GM19025 (cell line): Measurements from ENCODE around the gene RYR1.

Experiments used
- ATAC-seq: cut with Tn5 transposase; IDR thresholded peaks from one replicate; pipeline ENCODE4 v1.9.1; 2021; ENCODE audit warnings: mild to moderate bottlenecking, low read depth, moderate library complexity; ENCODE audit not compliant: unreplicated experiment

The RYR1 gene

DNA sequence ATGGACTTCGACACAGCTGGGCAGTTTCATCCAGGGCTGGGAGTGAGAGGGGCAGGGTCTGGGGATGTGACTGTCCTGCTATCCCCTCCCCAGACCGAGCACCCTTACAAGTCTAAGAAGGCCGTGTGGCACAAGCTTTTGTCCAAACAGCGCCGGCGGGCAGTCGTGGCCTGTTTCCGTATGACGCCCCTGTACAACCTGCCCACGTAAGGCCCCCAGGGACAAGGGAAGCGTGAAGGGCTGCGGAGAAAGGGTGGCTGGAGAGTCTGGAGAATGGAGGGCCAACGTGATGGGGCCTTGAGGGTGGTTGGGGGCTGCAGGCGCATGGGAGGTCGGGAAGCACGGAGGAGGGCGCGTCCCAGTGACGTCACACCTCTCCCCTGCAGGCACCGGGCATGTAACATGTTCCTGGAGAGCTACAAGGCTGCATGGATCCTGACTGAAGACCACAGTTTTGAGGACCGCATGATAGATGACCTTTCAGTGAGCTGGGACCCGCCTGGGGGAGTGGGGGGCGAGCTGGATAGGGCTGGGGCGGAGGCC is 94.8 kb downstream of the RYR1 start:
- no peak for ATAC-seq

DNA sequence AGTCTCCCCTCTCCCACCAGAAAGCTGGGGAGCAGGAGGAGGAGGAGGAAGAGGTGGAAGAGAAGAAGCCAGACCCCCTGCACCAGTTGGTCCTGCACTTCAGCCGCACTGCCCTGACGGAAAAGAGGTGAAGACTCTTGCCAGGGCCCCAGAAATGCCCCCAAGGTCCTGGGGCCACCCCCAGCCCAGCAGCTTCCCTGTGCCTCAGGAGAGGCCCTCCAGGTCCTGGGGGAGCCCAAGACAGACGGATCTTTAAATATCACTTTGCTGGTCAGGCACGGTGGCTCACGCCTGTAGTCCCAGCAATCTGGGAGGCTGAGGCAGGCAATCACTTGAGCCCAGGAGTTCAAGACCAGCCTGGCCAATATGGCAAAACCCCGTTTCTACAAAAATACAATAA is 95.4 kb downstream of the RYR1 start:
- ATAC-seq: no peak

DNA sequence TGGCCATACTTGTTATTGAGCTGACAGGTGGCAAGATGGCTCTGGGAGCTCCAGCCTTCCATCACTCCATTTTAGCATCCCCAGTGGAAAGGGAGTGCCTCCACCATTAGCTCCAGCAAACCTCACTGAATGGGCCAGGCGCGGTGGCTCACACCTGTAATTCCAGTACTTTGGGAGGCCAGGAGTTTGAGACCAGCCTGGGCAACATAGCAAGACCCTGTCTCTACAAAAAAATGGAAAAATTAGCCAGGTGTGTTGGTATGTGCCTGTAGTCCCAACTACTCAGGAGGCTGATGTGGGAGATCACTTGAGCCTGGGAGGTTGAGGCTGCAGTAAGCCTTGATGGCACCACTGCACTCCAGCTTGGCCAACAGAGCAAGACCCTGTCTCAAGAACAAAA is 98.0 kb downstream of the RYR1 start:
- ATAC-seq: no peak

DNA sequence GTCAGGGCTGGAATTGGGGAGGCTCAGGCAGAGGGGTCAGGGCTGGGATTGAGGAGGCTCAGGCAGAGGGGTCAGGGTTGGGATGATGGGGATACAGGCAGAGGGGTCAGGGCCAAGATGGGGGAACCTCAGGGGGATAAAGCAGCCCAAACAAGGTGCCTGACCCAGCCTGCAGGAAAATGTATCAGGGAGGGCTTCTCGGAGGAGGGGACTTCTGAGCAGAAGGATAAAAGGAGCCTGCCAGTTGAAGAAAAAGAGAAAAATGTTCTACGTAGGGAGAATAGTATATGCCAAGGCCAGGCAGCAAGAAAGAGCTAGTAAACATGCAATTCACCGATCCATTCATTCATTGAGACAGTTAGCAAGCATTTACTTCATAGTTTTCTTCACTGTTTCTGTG is 99.4 kb downstream of the RYR1 start:
- ATAC-seq: no peak

DNA sequence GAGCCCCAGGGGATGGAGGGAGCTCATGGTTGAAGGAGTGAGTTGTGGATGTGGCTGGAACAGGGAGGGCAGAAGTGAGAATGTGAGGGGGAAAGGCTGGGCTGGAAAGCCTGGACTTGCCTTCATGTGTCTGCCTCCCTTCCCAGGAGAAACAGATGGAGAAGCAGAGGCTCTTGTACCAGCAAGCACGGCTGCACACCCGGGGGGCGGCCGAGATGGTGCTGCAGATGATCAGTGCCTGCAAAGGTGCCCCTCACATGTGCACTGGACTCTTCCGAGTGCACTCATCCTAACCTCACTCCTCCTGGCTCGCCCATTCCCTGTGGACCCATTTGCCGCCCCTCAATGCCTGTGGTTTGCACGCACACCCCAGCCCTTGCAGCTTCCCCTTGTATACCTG is 101.1 kb downstream of the RYR1 start:
- no peak for ATAC-seq

DNA sequence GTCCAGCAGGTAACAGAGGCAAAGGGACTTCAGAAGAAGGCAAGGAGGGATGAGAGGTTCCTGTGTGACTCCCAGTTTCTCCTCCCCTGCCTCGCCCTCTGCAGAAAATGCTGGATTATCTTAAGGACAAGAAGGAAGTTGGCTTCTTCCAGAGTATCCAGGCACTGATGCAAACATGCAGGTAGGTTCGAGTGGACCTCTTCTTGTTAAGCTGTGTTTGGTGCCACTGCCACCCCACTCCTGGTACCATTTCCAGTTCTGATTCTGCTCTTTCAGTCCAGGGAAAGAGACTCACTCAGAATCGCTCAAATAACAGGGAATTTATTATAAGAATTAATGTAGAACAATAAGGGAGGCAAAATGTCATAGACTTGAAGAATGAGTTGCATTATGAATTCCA is 101.7 kb downstream of the RYR1 start:
- no peak for ATAC-seq

DNA sequence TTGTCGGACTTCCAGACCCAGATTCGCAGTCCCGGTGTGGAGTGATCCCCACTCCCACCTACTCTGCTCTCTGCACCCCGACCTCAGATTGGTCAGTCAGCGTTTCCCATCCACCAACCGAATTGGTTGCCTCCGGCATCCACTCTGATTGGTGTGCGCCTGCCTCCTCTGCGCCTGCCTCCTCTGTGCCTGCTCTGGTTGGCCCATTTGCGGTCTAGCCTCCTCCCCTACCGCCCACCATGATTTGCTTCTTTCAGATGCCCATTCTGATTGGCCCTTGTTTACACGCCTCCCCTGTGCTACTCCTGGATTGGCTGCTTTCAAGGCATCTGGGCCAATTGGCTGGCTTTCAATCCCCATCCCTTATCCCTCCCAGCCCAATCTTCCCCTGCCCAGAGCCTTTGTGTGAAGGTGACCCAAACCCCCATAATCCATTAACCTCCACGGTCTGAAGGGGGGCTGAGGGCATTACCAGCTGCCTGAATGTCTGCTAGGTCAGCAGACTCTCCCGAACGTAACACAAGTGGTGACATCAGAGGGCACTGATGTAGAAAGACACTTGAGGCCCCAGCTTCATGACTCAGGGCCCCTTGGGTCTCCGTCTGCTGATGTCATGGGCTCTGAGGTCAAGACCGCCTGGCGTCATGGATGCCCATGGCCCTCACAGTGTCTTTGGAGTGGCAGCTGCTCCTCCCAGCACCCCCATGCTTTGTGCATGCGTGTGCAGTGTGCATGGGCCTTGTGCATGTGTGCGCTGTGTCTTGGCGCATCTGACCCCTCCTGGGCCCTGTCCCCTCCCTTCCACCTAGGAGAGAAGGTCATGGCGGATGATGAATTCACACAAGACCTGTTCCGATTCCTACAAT is 103.8 kb downstream of the RYR1 start:
- ATAC-seq: no peak

DNA sequence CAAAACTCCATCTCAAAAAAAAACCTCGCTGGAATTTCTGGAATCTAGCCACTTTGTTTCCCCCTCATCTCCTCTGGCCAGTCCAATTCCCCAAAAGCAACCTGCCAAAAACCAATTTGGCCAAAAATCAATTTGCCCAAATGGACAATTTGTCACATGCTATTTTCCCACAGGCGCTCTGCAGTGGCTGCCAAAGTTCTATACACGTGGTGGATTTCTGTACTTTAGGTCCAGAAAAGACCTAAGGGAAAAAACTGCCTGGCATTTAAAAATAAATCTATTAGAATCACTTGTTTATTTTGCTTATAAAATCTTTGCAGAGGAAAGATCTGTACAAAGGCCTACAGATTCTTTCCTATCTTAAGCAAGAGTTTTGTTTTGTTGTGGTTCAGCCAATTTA is 104.9 kb downstream of the RYR1 start:
- no peak for ATAC-seq

DNA sequence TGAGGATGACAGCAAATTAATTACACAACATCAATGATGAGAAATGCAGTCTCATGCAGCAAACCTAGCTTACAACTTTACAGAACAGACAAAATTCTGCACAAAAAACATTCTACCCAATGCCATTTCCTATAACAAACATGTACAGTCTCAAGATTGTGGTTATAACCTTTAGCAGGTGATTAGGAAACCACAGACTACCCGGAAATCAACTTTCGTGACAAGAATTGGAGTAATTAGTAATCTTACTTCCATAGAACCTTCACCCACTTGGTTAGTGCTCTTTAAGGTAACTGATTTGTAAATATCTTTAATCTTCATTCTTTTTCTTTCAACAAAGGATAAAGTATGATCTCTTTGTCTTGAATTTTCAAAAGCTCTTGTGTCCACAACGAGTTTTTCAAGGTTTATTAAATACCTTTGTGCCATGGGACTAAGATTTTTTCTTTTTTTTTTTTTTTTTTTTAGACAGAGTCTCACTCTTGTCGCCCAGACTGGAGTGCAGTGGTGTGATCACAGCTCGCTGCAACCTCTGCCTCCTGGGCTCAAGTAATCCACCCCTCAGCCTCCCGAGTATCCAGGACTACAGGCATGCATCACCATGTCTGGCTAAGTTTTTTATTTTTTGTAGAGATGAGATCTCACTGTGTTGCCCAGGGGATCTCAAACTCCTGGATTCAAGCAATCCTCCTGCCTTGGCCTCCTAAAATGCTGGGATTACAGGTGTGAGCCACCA is 105.5 kb downstream of the RYR1 start:
- no peak for ATAC-seq

DNA sequence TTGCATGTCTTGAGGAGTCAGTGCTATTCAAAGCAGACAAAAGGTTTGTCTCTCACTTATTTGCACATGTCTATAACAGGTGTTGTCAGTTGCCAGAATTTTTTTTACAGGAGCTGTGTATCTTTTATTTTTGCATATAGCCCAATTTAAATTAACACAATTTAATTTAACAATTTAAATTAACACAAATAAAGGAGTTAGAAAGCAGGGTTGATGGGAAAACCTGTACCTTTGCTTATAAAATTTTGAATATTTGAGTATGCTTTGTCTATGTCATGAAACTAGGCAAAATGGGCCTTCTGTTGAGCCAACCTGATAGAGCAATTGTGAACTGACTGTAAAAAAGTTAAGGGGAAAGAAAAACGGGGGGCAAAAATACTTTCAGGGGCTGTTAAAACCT is 106.3 kb downstream of the RYR1 start:
- no peak for ATAC-seq

DNA sequence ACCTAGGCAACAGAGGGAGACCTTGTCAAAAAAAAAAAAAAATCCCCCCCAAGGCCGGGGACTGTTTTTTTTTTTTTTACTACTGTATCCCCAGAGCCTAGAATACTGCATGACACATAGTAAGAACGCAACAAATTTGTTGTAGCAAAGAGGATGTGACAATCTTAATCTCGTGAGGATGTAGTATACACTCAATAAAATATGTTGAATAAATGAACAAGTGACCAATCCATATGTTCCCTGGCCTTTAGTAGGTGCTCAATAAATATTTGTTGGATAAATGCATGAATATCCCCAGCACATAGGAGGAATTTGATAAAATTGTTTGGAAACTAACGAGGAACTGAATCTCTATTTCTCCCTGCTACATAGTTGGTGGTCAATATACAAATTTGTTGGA is 108.5 kb downstream of the RYR1 start:
- no peak for ATAC-seq

DNA sequence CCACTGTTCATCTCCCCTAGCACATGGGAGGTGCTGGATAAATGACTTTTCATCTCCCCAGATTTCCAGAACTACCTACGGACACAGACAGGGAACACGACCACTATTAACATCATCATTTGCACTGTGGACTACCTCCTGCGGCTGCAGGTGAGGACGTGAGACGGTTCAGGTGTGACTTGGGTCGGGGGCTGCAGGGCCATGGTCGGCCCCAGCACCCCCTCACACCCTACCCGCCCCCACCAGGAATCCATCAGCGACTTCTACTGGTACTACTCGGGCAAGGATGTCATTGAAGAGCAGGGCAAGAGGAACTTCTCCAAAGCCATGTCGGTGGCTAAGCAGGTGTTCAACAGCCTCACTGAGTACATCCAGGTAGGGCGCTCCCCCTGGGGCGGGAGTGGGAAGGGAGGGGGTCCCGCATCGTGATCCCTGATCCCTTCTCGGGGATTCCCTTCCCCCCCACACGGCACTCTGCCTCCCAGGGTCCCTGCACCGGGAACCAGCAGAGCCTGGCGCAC is 109.9 kb downstream of the RYR1 start:
- no peak for ATAC-seq

DNA sequence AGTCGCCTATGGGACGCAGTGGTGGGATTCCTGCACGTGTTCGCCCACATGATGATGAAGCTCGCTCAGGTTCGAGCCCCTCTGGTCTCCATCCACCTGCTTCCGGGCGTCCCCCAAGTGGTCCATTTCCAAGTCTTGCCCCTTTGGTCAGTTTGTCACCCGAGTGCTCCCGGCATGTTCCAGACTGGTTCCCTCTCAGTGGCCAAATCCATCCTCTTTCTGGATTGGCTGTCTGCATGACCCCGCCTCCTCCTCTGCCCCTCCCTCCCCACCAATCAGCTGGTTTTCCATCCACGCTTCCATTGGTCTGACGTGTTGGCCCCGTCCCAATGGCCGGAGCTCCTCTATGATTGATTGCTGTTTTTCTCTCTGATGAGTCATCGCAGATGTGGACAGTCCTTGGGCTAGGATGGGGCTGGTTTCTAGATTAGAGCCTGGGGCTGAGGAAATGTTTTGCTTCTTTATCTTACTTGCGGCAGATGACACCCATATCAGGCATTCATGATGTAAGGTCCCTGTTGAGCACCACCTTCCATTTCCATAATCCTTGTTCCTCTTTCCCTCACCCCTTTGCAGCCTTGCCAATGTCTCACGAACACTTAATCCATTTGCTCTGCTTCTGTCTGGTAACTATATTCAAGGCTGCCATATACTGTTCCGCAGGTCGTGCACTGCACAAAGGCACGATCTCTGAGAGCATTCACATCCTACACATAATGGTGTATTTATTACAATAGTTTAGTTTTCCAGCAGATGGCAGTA is 110.5 kb downstream of the RYR1 start:
- no peak for ATAC-seq

DNA sequence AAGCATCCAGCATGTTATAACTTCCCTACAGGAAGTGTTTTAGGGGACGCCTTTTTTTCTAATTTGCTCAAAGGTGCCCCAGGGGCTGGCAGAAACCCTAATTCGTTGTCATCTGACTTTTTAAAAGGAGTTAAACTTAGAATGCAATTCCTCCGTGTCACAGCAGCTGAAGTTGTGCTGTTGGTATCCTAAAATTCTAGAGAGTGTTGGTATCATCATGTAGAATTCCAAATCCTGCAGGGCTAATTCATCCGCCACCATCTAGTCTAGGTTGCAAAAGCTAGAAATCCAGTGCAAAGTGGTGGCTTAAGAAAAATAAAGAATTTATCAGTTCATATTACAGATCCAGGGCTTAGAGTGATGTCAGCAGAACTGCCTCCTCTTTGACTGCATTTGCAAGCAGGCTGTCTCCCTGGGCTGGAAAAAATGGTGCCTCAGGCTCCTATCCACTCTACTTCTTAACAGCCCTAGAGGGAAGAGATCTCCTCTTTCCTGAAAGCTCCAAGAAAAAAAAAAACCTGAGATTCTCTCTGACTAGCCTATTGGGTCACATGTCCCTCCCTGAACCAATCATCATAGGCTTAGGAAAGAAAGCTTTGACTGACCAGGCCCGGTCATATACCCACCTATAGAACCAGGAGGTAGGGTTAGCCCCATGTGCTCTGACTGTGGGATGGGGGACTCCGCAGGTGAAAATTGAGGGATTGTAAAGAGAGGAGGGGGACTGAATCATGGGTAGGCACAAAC is 111.3 kb downstream of the RYR1 start:
- ATAC-seq: no peak

DNA sequence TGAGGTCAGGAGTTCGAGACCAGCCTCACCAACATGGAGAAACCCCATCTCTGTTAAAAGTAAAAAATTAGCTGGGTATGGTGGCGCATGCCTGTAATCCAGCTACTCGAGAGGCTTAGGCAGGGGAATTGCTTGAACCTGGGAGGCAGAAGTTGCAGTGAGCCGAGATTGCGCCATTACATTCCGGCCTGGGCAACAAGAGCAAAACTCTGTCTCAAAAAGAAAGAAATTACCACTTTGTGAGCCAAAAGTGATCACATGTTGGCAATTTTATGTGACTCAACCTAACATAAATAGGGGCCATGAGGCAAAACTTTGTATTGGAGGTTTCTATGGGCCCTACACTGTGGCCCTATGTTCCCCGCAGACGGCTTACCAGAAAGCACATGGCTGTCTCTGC is 112.1 kb downstream of the RYR1 start:
- no peak for ATAC-seq

DNA sequence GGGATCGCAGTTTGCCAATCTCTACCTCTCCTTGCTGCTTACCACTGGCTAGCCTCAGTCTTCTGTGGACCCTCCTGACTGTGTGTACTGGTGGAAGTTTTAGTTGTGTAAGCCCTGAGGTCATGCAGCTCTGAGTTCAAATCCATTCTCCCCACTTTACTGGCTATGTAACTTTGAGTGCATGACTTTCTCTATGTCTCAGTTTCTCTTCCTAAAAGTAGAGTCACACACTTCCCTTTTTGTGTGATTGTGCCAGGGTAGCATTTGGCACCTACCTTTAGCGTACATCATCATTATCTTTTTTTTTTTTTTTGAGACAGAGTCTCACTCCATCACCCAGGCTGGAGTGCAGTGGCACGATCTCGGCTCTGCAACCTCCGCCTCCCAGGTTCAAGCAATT is 113.9 kb downstream of the RYR1 start:
- ATAC-seq: no peak

DNA sequence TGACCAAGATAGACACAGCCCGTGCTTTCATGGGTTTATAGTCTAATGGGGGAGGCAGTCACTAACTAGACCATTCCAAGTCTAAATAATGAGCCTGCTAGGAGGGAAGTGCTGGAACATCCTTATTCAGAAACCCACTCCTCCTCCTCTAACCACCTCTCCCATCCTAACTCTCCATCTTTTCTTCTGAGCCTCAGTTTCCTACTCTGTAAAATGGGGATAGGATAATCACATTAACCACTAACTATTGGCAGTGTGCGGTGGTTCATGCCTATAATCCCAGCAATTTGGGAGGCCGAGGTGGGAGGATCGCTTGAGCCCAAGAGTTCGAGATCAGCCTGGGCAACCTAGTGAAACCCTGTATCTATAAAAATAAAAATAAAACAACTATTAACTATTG is 115.6 kb downstream of the RYR1 start:
- no peak for ATAC-seq

DNA sequence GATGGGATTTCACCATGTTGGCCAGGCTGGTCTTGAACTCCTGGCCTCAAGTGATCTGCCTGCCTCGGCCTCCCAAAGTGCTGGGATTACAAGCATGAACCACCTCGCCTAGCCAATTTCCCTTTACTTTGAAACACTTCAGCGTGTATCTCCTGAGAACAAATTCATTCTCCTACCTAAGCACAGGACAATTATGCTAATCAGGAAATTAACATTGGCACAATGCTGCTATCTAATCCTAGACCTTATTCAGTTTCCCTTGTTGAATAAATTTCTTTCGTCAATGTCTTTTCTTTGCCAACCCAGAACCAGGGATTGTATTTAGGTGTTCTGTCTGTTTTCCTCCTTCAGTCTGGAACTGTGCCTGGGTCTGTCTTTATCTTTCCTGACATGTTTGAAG is 116.5 kb downstream of the RYR1 start:
- ATAC-seq: no peak

DNA sequence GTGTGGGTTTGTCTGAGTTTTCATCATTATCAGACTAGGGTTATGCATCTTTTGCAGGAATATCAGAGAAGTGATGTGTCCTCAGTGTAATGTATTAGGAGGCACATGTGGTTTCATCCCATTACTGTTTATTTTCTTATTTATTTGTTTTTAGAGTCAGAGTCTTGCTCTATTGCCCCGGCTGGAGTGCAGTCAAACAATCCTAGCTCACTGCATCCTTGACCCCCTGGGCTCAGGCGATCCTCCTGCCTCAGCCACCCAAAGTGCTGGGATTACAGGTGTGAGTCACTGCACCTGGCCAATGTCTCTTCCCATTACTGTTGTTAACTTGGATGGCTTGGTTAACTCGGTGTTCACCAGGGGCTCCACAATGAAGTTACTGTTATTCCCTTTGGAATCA is 116.9 kb downstream of the RYR1 start:
- ATAC-seq: no peak

DNA sequence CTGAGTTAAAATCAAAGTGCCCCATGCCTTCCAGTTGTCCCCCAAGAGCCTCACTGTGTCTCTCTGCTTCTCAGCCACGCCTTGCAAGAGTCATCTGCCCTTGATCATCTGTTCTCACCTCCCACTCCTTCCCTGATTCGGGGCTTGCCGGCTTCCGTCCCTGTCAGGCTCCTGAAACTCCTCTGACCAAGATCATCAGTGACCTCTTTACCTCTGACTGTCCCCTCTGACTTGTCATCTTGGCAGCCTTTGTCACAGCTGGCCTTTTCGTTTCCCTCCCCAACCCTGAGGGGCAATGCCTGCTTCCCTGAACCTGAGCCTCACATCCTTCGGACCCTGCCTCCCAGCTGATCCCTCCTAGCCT is 117.9 kb downstream of the RYR1 start:
- no peak for ATAC-seq
